ENCODE measurements around the gene CEP55.

The CEP55 gene

GRCh38 chr10:93570383-93570782 is 74.0 kb downstream of the CEP55 start:
- Histone ChIP-seq H3K79me2 (ENCODE audit: low read length) (no peaks in the 10 kb centered on the region), H3K36me3 (replicated peaks; ENCODE audit: insufficient read depth, low read length) (no peaks in the 10 kb centered on the region), H3K9me3 (replicated peaks; ENCODE audit: insufficient read depth, low read length) (no peaks in the 10 kb centered on the region), H3K27ac (ENCODE audit: low read length) (no peak overlapping the region), H3K9me2 (replicated peaks; ENCODE audit: insufficient read depth, low read length) (no peaks in the 10 kb centered on the region), H3K9ac (ENCODE audit: low read length) (no peak overlapping the region), H4K20me1 (ENCODE audit: insufficient read depth, low read length) (no peaks in the 10 kb centered on the region), H2AFZ (ENCODE audit: low read length) (no peak overlapping the region), H3F3A (ENCODE audit: insufficient read depth, low read length) (no peaks in the 10 kb centered on the region), H3K27me3 (replicated peaks; ENCODE audit: insufficient read depth, low read length) (no peaks in the 10 kb centered on the region), H3K4me2 (ENCODE audit: low read depth, low read length) (no peak overlapping the region), H3K4me1 (ENCODE audit: low read length) (no peaks in the 10 kb centered on the region), H3K4me3 (ENCODE audit: low read length) (no peak overlapping the region)
- TF ChIP-seq, protein P1, sequence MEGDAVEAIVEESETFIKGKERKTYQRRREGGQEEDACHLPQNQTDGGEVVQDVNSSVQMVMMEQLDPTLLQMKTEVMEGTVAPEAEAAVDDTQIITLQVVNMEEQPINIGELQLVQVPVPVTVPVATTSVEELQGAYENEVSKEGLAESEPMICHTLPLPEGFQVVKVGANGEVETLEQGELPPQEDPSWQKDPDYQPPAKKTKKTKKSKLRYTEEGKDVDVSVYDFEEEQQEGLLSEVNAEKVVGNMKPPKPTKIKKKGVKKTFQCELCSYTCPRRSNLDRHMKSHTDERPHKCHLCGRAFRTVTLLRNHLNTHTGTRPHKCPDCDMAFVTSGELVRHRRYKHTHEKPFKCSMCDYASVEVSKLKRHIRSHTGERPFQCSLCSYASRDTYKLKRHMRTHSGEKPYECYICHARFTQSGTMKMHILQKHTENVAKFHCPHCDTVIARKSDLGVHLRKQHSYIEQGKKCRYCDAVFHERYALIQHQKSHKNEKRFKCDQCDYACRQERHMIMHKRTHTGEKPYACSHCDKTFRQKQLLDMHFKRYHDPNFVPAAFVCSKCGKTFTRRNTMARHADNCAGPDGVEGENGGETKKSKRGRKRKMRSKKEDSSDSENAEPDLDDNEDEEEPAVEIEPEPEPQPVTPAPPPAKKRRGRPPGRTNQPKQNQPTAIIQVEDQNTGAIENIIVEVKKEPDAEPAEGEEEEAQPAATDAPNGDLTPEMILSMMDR (IDR thresholded peaks at IDR 0.05; ENCODE audit: low read length): no peak
- TF ChIP-seq EZH2phosphoT487 (IDR thresholded peaks at IDR 0.05; ENCODE audit: low read length): no peak
- TF ChIP-seq EZH2 (optimal IDR thresholded peaks at IDR 0.05; ENCODE audit: low read depth, low read length): no peak
- no peak for DNase-seq

GRCh38 chr10:93572606-93573005 is 76.2 kb downstream of the CEP55 start:
- no peaks in the 10 kb centered on the region for H3K27me3 ChIP-seq (replicated peaks; ENCODE audit: insufficient read depth, low read length)
- H3K27ac ChIP-seq (ENCODE audit: low read length): no peak overlapping the region
- no peaks in the 10 kb centered on the region for H3K4me1 ChIP-seq (ENCODE audit: low read length)
- H3K9me2 ChIP-seq (replicated peaks; ENCODE audit: insufficient read depth, low read length): no peaks in the 10 kb centered on the region
- H3K36me3 ChIP-seq (replicated peaks; ENCODE audit: insufficient read depth, low read length): no peaks in the 10 kb centered on the region
- no peak overlapping the region for H3K9ac ChIP-seq (ENCODE audit: low read length)
- no peak overlapping the region for H3K4me3 ChIP-seq (ENCODE audit: low read length)
- no peaks in the 10 kb centered on the region for H4K20me1 ChIP-seq (ENCODE audit: insufficient read depth, low read length)
- H2AFZ ChIP-seq (ENCODE audit: low read length): no peak overlapping the region
- no peak for DNase-seq
- no peaks in the 10 kb centered on the region for H3K9me3 ChIP-seq (replicated peaks; ENCODE audit: insufficient read depth, low read length)
- no peak overlapping the region for H3K4me2 ChIP-seq (ENCODE audit: low read depth, low read length)
- no peaks in the 10 kb centered on the region for H3F3A ChIP-seq (ENCODE audit: insufficient read depth, low read length)
- no peaks in the 10 kb centered on the region for H3K79me2 ChIP-seq (ENCODE audit: low read length)
- TF ChIP-seq EZH2 (optimal IDR thresholded peaks at IDR 0.05; ENCODE audit: low read depth, low read length): no peak
- TF ChIP-seq EZH2phosphoT487 (IDR thresholded peaks at IDR 0.05; ENCODE audit: low read length): no peak

GRCh38 chr10:93573051-93573909 is 76.9 kb downstream of the CEP55 start:
- no peaks in the 10 kb centered on the region for H3F3A ChIP-seq (ENCODE audit: insufficient read depth, low read length)
- H3K9ac ChIP-seq (ENCODE audit: low read length): no peak overlapping the region
- H3K4me1 ChIP-seq (ENCODE audit: low read length): no peaks in the 10 kb centered on the region
- DNase-seq: no peak
- H3K4me2 ChIP-seq (ENCODE audit: low read depth, low read length): no peak overlapping the region
- no peak overlapping the region for H3K27ac ChIP-seq (ENCODE audit: low read length)
- no peaks in the 10 kb centered on the region for H3K79me2 ChIP-seq (ENCODE audit: low read length)
- H3K9me3 ChIP-seq (replicated peaks; ENCODE audit: insufficient read depth, low read length): no peaks in the 10 kb centered on the region
- H3K4me3 ChIP-seq (ENCODE audit: low read length): no peak overlapping the region
- H3K27me3 ChIP-seq (replicated peaks; ENCODE audit: insufficient read depth, low read length): no peaks in the 10 kb centered on the region
- TF ChIP-seq, protein P1 (IDR thresholded peaks at IDR 0.05; ENCODE audit: low read length): no peak
- H3K9me2 ChIP-seq (replicated peaks; ENCODE audit: insufficient read depth, low read length): no peaks in the 10 kb centered on the region
- no peaks in the 10 kb centered on the region for H3K36me3 ChIP-seq (replicated peaks; ENCODE audit: insufficient read depth, low read length)
- no peak overlapping the region for H2AFZ ChIP-seq (ENCODE audit: low read length)
- H4K20me1 ChIP-seq (ENCODE audit: insufficient read depth, low read length): no peaks in the 10 kb centered on the region

- Histone ChIP-seq H3F3A (ENCODE audit: insufficient read depth, low read length) (no peaks in the 10 kb centered on the region), H3K9me3 (replicated peaks; ENCODE audit: insufficient read depth, low read length) (no peaks in the 10 kb centered on the region), H3K4me2 (ENCODE audit: low read depth, low read length) (no peak overlapping the region), H3K36me3 (replicated peaks; ENCODE audit: insufficient read depth, low read length) (no peaks in the 10 kb centered on the region), H3K27ac (ENCODE audit: low read length) (no peak overlapping the region), H3K27me3 (replicated peaks; ENCODE audit: insufficient read depth, low read length) (no peaks in the 10 kb centered on the region), H3K9ac (ENCODE audit: low read length) (no peak overlapping the region), H3K4me1 (ENCODE audit: low read length) (no peaks in the 10 kb centered on the region), H4K20me1 (ENCODE audit: insufficient read depth, low read length) (no peaks in the 10 kb centered on the region), H3K79me2 (ENCODE audit: low read length) (no peaks in the 10 kb centered on the region), H3K4me3 (ENCODE audit: low read length) (no peak overlapping the region), H2AFZ (ENCODE audit: low read length) (no peak overlapping the region), H3K9me2 (replicated peaks; ENCODE audit: insufficient read depth, low read length) (no peaks in the 10 kb centered on the region)
- TF ChIP-seq EZH2 (optimal IDR thresholded peaks at IDR 0.05; ENCODE audit: low read depth, low read length) (no peak), EZH2phosphoT487 (IDR thresholded peaks at IDR 0.05; ENCODE audit: low read length) (no peak)
- TF ChIP-seq, protein P1 (IDR thresholded peaks at IDR 0.05; ENCODE audit: low read length): no peak
- no peak for DNase-seq
These were observed 77.5 kb downstream of the CEP55 start for GRCh38 chr10:93573924-93574323.

All from MM.1S (cell line).